ENCODE measurements around the gene GFRA4.

The GFRA4 gene

DNA sequence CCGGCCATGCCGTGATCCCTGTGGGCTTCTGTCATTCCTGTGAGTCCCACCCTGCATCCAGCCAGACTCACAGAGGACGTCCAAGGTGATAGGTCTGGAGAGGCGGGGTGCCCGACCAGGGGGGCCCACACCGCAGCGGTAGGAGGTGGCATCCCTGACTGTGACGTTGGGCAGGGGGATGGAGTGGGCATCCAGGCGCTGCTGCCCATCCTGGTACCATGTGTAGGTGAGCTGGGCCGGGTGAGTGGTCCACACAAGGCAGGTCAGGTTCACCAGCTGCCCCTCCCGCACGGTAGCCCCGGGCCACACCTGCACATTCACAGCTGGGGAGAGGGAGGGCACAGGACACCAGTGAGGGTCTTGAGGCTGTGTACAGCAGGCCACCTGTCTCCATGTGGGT, 30.2 kb upstream of the GFRA4 start:
- no peak for DNase-seq (ENCODE audit: low spot score)

GRCh38 chr20:3692706-3693294, 29.6 kb upstream of the GFRA4 start:
- no peak for DNase-seq (ENCODE audit: low spot score)

DNA sequence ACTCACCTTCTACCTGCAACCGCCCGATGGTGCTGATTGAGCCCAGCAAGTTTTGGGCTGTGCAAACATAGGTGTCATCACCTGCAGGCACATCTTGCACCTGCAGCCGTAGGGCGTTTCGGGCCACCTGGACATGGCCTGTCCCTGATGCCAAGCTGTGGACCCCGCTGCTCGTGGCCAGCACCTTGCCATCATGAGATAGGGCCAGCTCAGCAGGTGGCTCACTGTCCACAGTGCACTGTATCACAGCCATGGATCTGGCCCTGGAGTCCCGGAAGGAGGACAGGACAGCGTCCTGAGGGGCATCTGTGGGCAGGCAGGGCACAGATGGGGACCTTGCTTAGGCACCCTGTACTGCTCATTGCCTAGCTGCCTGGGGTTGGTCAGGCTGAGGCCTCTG, 28.7 kb upstream of the GFRA4 start:
- DNase-seq (ENCODE audit: low spot score), result no peak

GRCh38 chr20:3691306-3691705, 28.1 kb upstream of the GFRA4 start:
- no peak for DNase-seq (ENCODE audit: low spot score)

DNA sequence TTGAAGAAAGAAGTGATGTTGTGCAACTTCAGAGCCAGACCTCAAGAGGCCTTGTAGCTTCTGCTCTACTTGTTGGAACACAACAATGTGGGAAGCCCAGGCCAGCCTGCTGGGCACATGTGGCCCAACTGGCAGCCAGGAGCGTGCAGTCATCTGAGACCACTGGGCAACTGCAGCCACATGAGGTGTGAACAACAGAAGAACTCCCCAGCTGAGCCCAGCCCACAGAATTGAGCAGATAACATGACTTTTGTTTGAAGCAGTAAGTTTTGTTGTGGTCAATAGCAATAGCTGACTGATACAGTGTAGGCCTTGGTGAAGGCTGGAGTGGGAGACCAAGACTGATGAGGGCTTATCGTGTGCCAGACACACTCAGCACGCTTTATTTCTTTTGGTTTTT, 27.2 kb upstream of the GFRA4 start:
- DNase-seq (ENCODE audit: low spot score), result no peak

DNA sequence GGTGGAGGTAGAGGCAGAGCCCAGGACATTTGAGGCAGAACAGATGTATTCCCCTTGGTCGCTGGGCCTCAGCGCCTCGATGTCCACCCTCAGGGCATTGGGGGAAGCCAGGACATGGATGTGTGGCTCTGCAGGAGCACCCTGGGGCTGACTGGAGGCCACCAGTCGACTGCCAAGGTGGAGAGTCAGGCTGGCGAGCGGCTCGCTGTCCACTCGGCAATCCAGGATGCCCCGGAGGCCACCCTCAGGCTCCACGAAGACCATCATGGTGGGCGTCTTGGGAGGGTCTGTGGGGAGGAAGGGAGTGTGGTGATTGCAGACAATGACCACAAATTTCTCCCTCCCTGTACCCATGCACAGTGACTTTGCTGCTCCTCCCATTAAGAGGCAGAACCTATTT, 26.8 kb upstream of the GFRA4 start:
- DNase-seq (ENCODE audit: low spot score), result no peak

- no peak for DNase-seq (ENCODE audit: low spot score)
Observed at GRCh38 chr20:3687655-3688054, 24.5 kb upstream of the GFRA4 start.

DNA sequence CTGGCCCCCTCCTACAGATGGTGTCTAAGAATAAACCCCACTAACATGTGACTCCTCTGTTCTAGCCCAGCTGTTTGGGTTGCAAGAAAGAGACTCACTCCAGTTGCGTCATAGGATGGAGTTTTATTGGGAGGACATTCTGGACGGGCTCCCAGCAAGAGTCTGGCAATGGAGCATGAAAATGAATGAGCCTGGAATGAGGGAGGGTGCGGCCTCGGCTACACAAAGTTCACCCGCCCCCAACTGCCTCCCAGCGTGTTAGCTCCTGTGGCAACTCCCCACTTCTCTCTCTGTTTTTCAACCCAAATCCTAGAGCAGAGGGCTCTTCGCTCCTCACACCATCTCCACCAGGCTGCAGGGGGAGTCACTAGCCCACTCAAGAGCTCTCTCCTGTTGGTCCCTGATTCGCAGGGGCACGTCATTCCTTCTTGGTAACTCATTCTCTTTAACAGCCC, 23.7 kb upstream of the GFRA4 start:
- DNase-seq (ENCODE audit: low spot score), result no peak

GRCh38 chr20:3686421-3686820, 23.2 kb upstream of the GFRA4 start:
- DNase-seq (ENCODE audit: low spot score), result no peak

DNA sequence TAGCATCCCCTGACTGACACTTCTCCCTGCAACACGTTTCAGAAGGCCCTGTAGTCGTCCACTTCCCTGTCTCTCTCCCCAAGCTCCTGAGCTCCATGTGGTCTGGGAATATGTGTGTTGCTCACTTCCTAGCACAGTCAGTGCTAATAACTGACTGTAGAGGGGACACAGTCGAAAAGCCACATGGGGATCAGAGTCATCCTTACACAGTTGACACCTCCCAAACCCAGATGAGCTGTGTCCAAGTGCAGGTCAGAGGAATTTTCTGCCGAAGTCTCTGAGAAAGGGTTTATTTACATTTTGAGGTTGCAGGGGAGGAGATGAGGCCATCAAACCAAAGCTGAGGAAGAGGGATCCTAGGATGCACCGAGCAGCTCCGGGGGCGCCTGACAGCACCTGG, 22.1 kb upstream of the GFRA4 start:
- DNase-seq (ENCODE audit: low spot score), result no peak

GRCh38 chr20:3681931-3682781, 19.0 kb upstream of the GFRA4 start, which contains the start of gene ADAM33:
Gene ADAM33, minus strand, starts transcription at chr20:3682010. Its CDS starts 6 bp downstream, at chr20:3682004.
- DNase-seq (ENCODE audit: low spot score), result no peak

DNA sequence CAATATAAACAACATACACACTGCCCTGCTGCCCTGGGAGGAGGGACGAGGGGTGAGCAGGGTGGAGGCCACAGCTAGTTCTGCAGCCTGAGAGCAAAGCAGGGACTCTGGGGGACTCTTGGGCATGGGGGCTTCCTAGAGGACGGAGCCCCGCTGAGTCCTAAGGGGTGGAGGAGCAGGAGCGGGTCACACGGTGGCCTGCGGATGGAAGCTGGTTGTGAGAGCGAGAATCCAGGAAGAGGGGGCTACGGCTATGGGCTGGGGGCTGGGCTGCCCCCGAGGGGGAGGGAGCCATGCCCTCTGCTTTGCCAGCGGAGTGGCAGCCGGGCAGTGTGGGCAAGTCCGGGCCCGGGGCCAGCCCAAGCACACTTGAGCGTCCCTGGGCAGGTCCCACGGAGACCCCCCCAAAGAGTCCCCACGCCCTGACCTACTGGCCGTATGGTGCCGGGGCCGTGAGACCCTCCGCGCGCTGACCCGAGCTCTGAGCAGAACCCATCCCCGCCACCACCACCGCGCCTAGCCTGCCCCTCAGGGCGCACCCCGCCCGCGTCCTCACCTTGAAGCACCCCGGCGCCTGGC, 18.2 kb upstream of the GFRA4 start:
- no peak for DNase-seq (ENCODE audit: low spot score)

DNA sequence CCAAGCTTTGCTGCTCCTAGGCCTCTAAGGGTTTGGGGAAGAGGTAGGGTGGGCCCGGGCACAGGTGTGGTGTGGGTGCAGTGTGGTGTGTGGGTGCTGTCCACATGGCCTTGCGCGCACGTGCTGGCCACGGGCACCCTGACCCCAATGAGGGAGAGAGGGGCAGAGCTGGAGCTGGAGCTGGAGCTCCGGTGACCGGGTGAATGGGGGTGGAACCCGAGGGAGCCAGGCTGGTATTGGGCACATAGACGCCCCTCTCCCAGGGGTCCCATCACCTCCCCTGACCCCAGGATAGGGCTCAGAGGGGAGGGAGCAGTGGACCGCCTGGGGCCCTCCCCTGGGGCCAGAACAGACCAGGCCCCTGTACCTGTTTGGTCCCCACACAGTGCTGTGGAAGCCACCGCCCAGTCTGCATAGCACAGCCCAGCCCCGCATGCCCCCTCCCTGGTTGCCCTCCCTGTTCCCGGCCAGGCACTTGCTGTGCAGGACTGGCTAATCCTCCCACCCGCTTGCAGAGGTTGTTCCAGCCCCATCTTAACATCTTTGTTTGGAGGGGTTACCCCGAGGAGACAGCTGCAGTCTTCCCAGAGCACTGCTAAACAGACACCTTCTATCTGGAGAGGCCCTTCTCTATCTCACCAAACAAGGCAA, 17.6 kb upstream of the GFRA4 start:
- no peak for DNase-seq (ENCODE audit: low spot score)

DNA sequence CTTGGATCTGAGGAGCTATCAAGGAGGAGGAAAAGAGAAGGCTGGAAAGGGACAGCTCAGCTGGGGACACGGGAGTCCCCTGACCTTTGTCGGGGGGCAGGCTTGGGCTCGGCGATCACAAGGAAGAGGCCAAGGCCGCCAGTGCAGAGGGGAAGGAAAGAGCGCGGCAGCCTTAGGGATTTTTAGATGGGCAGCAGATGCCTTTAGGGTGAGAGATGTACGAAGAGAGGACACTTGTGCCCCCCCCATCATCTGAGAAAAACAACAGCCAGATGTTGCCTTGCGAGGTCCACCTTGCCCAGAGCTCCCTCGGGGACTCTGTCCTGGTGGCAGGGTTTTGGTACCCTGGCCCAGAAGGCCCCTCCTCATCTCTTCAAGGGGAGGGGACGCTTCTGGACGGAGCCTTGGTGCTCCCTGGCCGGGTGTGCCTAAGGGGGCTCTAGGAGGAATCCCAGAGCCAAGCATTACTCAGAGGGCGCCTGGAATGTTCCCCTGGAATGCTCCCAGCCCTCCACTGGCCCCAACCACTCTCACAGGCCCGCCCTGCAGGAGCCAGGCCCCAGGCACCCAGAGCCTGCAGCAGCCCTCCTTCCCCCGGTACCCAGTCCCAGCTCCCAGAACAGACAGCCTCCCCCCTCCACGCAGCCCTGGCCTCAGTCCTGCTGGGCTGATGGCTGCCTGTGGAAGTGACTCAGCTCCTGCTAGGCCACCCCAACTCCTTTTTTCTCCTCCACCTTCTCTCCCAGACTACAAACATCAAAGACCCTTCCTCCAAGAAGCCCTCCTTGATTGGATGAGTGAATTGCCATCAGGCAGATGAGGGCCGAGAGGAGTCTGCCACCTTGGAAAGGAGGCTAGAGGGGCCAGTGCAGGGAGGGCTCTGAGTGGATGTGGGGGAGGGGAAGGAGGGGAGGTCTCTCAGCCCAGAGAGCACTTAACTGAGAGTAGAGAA, 16.8 kb upstream of the GFRA4 start:
- DNase-seq (ENCODE audit: low spot score), result no peak

DNA sequence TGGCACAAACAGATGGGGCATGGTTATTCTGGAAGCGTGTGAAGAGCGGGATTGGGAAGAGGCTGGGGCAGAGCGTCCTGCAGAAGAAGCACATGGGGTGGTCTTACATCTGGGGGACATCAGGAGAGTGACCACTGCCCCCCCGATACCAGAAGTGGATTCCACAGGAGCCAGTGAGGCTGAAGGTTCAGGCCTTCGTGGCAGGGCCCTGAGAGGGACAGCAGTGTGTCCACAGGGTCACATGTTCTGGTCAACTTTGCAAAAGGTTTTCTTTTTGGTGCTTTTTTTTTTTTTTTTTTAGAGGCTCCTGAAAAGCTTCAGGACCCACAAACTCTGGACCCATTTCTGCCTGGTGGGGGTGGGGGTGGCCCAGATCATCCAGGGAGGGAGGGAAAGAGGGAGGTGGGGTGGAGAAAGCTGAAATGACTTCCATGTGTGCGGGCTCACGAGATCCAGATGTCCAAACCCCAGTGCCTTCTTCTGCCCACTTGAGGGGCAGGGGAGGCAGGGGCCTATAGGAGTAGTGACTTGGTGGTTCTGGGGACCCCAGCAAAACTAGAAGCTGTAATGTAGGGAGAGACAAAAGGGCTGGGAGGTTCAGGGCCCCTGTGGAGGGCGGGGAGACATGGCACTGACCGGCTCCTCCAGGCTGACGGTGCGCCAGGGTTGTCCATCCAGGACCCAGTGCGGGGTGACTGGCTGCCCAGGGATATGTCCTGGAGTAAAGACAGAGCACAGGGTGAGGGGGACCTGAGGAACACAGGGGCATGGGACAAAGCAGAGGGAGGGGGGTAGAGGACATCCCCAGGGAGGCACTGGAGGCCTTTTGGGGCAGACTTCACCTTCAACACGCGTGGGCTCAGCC, 15.9 kb upstream of the GFRA4 start:
- DNase-seq (ENCODE audit: low spot score), result no peak

GRCh38 chr20:3678198-3678597, 15.0 kb upstream of the GFRA4 start:
- no peak for DNase-seq (ENCODE audit: low spot score)

- DNase-seq (ENCODE audit: low spot score), result no peak
Observed at GRCh38 chr20:3677733-3678132, 14.5 kb upstream of the GFRA4 start.

- no peak for DNase-seq (ENCODE audit: low spot score)
Observed at GRCh38 chr20:3674995-3675900, 12.0 kb upstream of the GFRA4 start.

GRCh38 chr20:3674447-3674846, 11.2 kb upstream of the GFRA4 start:
- DNase-seq (ENCODE audit: low spot score), result no peak
